Left lobe of liver (tissue), 2 donors: Measurements from ENCODE around the gene DTNBP1. TPM values are rescaled to one million over a fixed set of nuclear protein-coding genes. Genes with fewer than 3 reads are reported as not detected.

Experiments
- ATAC-seq: fragments of 200-7000 bp; cut with Tn5 transposase; one replicate; pipeline ENCODE4 v1.9.1; 2020; ENCODE audit warnings: mild to moderate bottlenecking, moderate library complexity
- DNase-seq: peaks from one replicate; pipeline ENCODE4 v3.0.0-alpha.2; 2020; ENCODE audit warnings: low spot score
- total RNA-seq: library from RNA; stranded (reverse); gene quantifications from one replicate; pipeline ENCODE4 v1.2.1, GENCODE V29; 2021
- donor health status: DM: no; HTN: no; CAD: no; lungs with moderate emphysema.
- donor health status: DM: no; HTN: yes; CAD: no.

The DTNBP1 gene
- total RNA-seq, 1 donor from 2014 or later, result 4.3 TPM

GRCh38 chr6:15489261-15489962, 173.4 kb downstream of the DTNBP1 start:
- ATAC-seq (no peak), DNase-seq (no peak)

- ATAC-seq (no peak), DNase-seq (no peak)
Measured at GRCh38 chr6:15487262-15487661, 175.6 kb downstream of the DTNBP1 start.

- no peak for ATAC-seq
Measured at GRCh38 chr6:15485936-15486335, 176.9 kb downstream of the DTNBP1 start.

GRCh38 chr6:15484821-15485220, 178.0 kb downstream of the DTNBP1 start:
- no peak for ATAC-seq
- no peak for DNase-seq

More at GRCh38 chr6:15485936-15486335, 176.9 kb downstream of the DTNBP1 start:
- no peak for DNase-seq

GRCh38 chr6:15484140-15484539, 178.7 kb downstream of the DTNBP1 start:
- DNase-seq (no peak), ATAC-seq (peak; percentile 79)

GRCh38 chr6:15483060-15483459, 179.8 kb downstream of the DTNBP1 start:
- DNase-seq, result no peak
- no peak for ATAC-seq

DNA sequence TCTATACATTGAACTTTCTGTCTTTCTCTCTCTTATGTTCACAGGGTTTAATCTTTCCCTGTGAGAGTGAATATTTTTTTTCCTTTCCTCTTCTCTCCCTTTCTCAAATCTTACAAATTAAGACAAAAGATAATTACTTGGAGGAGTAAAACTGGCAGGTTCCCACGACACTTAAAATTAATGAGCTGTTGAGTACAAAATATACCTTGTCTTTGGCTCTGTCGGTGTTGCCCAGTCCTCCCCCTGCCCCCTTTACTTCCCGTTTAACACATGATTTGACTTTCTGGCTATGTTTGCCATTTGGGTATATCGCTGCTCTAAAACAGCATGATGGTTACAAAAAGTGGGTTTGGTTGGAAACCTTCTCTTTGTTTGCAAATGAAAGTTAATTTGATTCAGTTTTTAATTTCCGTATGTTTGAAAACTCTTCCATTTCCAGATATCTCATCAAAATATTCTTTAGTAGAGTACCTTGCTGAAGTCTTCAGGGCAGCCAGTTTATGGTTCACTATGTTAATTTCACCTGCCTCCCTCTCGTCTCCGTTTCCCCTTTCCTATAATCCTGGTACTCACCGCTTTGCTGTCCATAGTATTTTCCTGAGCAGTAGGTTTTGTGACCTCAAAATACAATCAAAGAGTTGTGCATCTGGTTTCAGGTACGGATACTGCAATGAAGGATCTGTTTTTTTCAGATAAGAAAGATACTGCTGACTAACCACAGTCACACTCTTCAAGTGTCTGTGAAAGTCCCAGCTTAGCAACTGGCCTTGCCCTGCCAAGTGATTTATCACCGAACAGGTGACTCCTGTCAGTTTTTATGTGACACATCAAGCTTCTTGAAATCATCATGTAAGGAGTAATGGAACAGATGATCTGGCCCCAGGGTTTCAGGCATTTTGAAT, 181.2 kb downstream of the DTNBP1 start:
- no peak for DNase-seq
- no peak for ATAC-seq

DNA sequence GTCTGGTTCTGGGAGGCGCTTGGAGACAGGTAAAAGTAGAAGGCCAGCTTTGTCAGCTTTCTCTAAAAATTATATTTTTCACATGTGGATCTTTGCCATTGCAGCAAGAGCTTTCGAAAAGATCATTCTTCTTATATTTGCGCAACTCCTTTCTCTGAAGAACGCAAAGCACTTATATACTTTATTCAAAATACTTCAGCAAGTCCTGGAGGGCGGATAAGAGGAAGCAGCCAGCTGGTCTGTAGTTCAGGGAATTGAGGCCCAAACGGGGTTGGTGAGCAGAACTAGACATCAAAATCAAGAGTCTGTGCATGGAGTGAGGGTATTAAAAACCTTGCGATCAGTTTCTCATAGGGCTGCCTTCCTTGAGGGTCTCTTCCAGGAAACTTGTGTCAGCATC, 182.3 kb downstream of the DTNBP1 start:
- DNase-seq, result no peak
- no peak for ATAC-seq

DNA sequence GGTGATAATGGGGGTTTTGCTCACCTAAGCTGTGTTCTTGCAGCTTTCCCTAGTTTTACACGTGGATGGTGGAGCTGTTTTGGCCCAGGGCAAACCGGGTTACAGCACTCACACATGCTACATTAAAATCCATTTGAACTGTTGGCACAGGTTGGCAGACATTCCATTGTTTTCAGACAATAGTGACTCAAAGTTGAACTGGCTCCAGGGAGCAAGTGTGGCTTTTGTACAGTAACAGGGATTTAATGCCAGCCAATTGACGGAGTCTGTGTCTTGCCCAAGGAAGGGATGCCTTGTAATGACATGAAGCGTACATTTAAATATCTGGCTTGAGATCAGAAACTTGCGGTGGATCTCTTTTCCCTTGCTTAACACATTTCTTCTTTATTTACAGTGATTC, 183.1 kb downstream of the DTNBP1 start:
- ATAC-seq (no peak), DNase-seq (no peak)

- ATAC-seq (no peak), DNase-seq (no peak)
Measured at GRCh38 chr6:15477746-15478145, 185.1 kb downstream of the DTNBP1 start.

DNA sequence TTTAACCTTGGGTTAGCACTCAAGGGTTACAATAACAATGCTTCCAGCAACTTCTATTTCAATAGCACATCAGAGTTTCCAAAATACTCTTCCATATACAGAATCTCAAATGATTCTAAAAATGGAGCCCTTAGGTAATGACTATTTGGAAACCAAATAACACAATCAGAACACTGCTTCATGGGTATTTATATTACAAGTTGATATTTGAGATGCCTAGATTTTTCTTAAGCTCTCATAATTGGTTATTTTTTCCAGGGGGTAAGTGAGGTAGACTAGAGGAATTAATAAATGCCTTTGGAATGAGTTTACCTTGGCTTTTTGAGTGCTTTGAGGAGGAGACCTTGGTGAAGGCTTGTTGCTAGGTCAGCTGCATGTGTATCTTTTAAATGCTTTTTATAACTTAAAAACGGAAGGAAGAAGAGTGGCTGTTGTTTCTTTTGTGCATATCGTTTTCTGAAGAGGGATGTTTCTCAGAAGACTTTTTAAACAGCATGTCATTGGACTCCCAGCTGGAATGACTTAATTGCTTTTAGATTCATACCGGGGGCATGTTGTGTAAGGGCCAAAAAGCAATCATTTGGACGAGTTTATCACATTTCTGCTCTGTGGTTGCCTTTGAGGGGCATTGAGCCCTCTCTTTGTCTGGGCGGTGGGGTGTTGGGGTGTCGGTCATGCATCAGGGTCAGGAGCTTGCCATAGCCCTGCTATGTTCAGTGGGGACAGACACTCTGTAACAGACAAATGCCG, 186.0 kb downstream of the DTNBP1 start:
- ATAC-seq, result no peak
- no peak for DNase-seq

DNA sequence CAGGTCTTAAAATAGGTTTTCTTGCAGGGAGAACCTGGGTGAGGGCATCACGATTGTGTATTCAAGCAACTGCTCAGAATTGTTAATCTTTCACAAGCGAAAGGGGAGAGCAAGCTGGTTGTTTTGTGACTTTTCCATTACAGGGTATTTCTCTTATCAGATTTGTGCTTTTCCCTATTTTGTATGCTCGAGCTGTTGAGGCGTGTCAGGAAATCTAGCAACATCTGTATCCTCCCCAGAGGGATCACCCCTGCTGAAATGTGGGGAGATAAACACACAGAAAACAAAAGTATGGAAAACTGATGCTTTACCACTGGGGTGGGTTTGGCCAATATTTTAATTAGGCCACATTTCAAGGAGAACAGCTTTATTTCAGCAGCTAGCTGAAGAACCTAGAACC, 187.0 kb downstream of the DTNBP1 start:
- ATAC-seq (no peak), DNase-seq (no peak)

DNA sequence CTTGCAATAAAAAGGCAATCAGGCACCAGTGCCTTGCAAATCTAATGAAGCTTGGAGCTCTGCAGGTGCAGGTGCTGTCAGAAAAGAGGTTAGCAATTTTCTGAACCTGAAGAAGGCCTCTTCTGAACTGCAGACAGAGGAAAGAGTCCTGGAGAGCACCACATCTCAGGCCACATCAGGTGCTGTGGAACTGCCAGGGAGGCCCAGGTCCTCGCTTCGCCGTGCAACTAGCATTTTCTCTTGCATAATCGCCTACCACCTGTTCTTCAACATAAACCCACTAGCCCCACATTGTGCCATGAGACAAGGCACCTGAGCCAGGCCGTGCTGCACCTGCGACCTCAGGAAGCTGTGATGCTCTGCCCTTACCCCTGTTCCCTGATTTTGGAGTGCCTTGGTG, 187.6 kb downstream of the DTNBP1 start:
- ATAC-seq, result no peak
- no peak for DNase-seq

GRCh38 chr6:15474196-15474595, 188.6 kb downstream of the DTNBP1 start:
- no peak for ATAC-seq
- DNase-seq, result no peak

DNA sequence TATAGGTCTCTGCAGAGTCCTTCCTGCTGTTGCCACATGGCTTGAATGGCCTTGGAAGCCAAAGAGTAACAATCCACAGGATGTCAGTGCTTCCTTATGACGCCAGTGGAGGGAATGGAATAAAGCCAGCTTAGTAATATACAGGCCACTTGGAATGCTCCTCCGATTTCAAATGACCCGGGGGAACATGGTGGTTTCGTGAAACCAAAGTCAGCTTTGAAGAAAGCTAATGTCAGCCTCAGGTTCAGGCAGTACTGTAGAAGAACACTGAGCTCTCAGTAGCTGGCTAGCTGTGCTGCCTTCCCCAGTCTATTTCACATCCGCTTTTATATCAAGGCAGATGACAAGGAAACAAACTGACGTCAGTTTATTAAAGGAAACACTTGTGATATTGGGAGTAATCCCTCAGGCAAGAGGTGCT, 189.1 kb downstream of the DTNBP1 start:
- peak; percentile 52 for ATAC-seq
- no peak for DNase-seq

DNA sequence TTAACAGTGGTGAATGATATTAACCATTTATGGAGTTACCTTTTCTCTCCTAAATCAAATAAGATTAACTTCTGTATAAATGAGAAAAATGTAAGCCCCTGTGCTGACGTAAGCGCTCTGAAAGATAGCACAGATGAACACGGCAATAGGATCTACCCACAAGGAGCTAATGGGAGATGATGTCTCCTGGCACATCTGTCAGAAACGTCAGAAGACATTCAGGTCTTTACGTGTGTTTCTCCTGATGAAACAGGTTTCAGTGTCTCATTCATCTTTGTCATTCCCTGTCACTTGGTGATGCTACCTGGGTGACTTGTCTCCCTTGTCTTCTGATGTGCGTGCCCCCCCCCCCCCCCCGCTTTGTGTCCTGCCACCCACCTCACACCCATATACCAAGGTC, 189.7 kb downstream of the DTNBP1 start:
- ATAC-seq (no peak), DNase-seq (no peak)
